ENCODE results near the gene EXT2.

DNA sequence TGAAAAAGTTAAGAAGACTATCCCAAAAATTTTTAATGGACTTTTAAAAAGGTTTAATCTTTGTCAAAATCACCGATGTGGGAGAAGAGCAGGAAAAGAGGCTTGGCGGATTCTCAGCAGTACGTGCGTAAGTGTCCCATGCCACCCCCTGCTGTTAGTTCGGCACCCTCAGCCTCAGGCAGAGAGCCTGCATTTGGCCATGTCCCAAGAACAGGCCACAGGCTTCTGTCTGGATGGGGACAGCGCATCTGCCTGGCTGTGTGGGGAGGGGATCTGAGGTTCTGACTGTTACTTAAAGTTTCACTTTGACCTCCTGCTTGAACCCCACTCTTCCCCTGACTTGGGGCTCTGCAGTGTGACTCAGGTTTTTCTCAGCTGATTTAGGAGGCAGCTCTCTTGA lies 35.3 kb downstream of the EXT2 start:
- TF ChIP-seq, protein P1, sequence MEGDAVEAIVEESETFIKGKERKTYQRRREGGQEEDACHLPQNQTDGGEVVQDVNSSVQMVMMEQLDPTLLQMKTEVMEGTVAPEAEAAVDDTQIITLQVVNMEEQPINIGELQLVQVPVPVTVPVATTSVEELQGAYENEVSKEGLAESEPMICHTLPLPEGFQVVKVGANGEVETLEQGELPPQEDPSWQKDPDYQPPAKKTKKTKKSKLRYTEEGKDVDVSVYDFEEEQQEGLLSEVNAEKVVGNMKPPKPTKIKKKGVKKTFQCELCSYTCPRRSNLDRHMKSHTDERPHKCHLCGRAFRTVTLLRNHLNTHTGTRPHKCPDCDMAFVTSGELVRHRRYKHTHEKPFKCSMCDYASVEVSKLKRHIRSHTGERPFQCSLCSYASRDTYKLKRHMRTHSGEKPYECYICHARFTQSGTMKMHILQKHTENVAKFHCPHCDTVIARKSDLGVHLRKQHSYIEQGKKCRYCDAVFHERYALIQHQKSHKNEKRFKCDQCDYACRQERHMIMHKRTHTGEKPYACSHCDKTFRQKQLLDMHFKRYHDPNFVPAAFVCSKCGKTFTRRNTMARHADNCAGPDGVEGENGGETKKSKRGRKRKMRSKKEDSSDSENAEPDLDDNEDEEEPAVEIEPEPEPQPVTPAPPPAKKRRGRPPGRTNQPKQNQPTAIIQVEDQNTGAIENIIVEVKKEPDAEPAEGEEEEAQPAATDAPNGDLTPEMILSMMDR (IDR thresholded peaks at IDR 0.05), result no peak
- TF ChIP-seq EP300 (IDR thresholded peaks at IDR 0.05) (no peak), POLR2AphosphoS5 (IDR thresholded peaks at IDR 0.05) (no peak)
